ENCODE results near the gene CNTNAP5.

CNTNAP5 gene

GRCh38 chr2:124763611-124764010 lies 738.5 kb downstream of the CNTNAP5 start:
- DNase-seq: no peak
- in situ Hi-C loops (cut with HindIII; ENCODE audit: low pct_ligation_motif_present, low pct_unique_long_range_greater_than_20kb, low sequenced_read_pairs): no loop called here

- no peak for DNase-seq
- in situ Hi-C loops (cut with HindIII; ENCODE audit: low pct_ligation_motif_present, low pct_unique_long_range_greater_than_20kb, low sequenced_read_pairs): no loop called here
Observed at GRCh38 chr2:124774781-124775180, 749.7 kb downstream of the CNTNAP5 start.

GRCh38 chr2:124776332-124776731 lies 751.2 kb downstream of the CNTNAP5 start:
- DNase-seq: no peak
- in situ Hi-C loops (cut with HindIII; ENCODE audit: low pct_ligation_motif_present, low pct_unique_long_range_greater_than_20kb, low sequenced_read_pairs): no loop called here

GRCh38 chr2:124778076-124778475 lies 753.0 kb downstream of the CNTNAP5 start:
- in situ Hi-C loops (cut with HindIII; ENCODE audit: low pct_ligation_motif_present, low pct_unique_long_range_greater_than_20kb, low sequenced_read_pairs): no loop called here
- no peak for DNase-seq

- in situ Hi-C loops (cut with HindIII; ENCODE audit: low pct_ligation_motif_present, low pct_unique_long_range_greater_than_20kb, low sequenced_read_pairs): no loop called here
- DNase-seq: no peak
Observed at GRCh38 chr2:124796647-124797046, 771.6 kb downstream of the CNTNAP5 start.

GRCh38 chr2:124797049-124797448 lies 772.0 kb downstream of the CNTNAP5 start:
- in situ Hi-C loops (cut with HindIII; ENCODE audit: low pct_ligation_motif_present, low pct_unique_long_range_greater_than_20kb, low sequenced_read_pairs): no loop called here
- DNase-seq: no peak

- in situ Hi-C loops (cut with HindIII; ENCODE audit: low pct_ligation_motif_present, low pct_unique_long_range_greater_than_20kb, low sequenced_read_pairs): no loop called here
- no peak for DNase-seq
Observed at GRCh38 chr2:124798551-124798950, 773.5 kb downstream of the CNTNAP5 start.

- DNase-seq: peak; percentile 68
- in situ Hi-C loops (cut with HindIII; ENCODE audit: low pct_ligation_motif_present, low pct_unique_long_range_greater_than_20kb, low sequenced_read_pairs): no loop called here
Observed at GRCh38 chr2:124804014-124804940, 779.2 kb downstream of the CNTNAP5 start.

GRCh38 chr2:124805060-124805459 lies 780.0 kb downstream of the CNTNAP5 start:
- in situ Hi-C loops (cut with HindIII; ENCODE audit: low pct_ligation_motif_present, low pct_unique_long_range_greater_than_20kb, low sequenced_read_pairs): no loop called here
- DNase-seq: no peak

- DNase-seq: peak; percentile 8
- in situ Hi-C loops (cut with HindIII; ENCODE audit: low pct_ligation_motif_present, low pct_unique_long_range_greater_than_20kb, low sequenced_read_pairs): no loop called here
Observed at GRCh38 chr2:124810132-124810531, 785.0 kb downstream of the CNTNAP5 start.

- in situ Hi-C loops (cut with HindIII; ENCODE audit: low pct_ligation_motif_present, low pct_unique_long_range_greater_than_20kb, low sequenced_read_pairs): no loop called here
- DNase-seq: no peak
Observed at GRCh38 chr2:124814968-124815745, 790.1 kb downstream of the CNTNAP5 start.

GRCh38 chr2:124816007-124816406 lies 790.9 kb downstream of the CNTNAP5 start:
- DNase-seq: no peak
- in situ Hi-C loops (cut with HindIII; ENCODE audit: low pct_ligation_motif_present, low pct_unique_long_range_greater_than_20kb, low sequenced_read_pairs): no loop called here

GRCh38 chr2:124822516-124822915 lies 797.4 kb downstream of the CNTNAP5 start:
- DNase-seq: no peak
- in situ Hi-C loops (cut with HindIII; ENCODE audit: low pct_ligation_motif_present, low pct_unique_long_range_greater_than_20kb, low sequenced_read_pairs): no loop called here

- in situ Hi-C loops (cut with HindIII; ENCODE audit: low pct_ligation_motif_present, low pct_unique_long_range_greater_than_20kb, low sequenced_read_pairs): no loop called here
- no peak for DNase-seq
Observed at GRCh38 chr2:124824441-124824840, 799.4 kb downstream of the CNTNAP5 start.

- in situ Hi-C loops (cut with HindIII; ENCODE audit: low pct_ligation_motif_present, low pct_unique_long_range_greater_than_20kb, low sequenced_read_pairs): no loop called here
- no peak for DNase-seq
Observed at GRCh38 chr2:124832521-124832920, 807.4 kb downstream of the CNTNAP5 start.

GRCh38 chr2:124834331-124834730 lies 809.2 kb downstream of the CNTNAP5 start:
- in situ Hi-C loops (cut with HindIII; ENCODE audit: low pct_ligation_motif_present, low pct_unique_long_range_greater_than_20kb, low sequenced_read_pairs): no loop called here
- DNase-seq: no peak

GRCh38 chr2:124835331-124835730 lies 810.2 kb downstream of the CNTNAP5 start:
- DNase-seq: no peak
- in situ Hi-C loops (cut with HindIII; ENCODE audit: low pct_ligation_motif_present, low pct_unique_long_range_greater_than_20kb, low sequenced_read_pairs): no loop called here

GRCh38 chr2:124836416-124836815 lies 811.3 kb downstream of the CNTNAP5 start:
- in situ Hi-C loops (cut with HindIII; ENCODE audit: low pct_ligation_motif_present, low pct_unique_long_range_greater_than_20kb, low sequenced_read_pairs): no loop called here
- DNase-seq: no peak

GRCh38 chr2:124837496-124837895 lies 812.4 kb downstream of the CNTNAP5 start:
- DNase-seq: no peak
- in situ Hi-C loops (cut with HindIII; ENCODE audit: low pct_ligation_motif_present, low pct_unique_long_range_greater_than_20kb, low sequenced_read_pairs): no loop called here

- in situ Hi-C loops (cut with HindIII; ENCODE audit: low pct_ligation_motif_present, low pct_unique_long_range_greater_than_20kb, low sequenced_read_pairs): no loop called here
- DNase-seq: no peak
Observed at GRCh38 chr2:124838406-124838805, 813.3 kb downstream of the CNTNAP5 start.
